CD8-positive, alpha-beta memory T cell (primary cell): ENCODE results near the gene PRPF40B. TPM values are rescaled to one million over a fixed set of nuclear protein-coding genes. Genes with fewer than 3 reads are reported as not detected.
"Not testable (repeated sequence)": the region's sequence is repeated elsewhere in the genome, so short reads cannot be mapped to it uniquely, and the experiment has no call there.

Source experiments
- CTCF ChIA-PET: fragments of 350-600 bp; sonication (Branson Sonifier 250); formaldehyde crosslinking; loops from one replicate; lab custom pipeline; 2021; ENCODE audit warnings: antibody characterized with exemption; lab: Charles Lee
- POLR2A ChIA-PET: fragments of 350-600 bp; sonication (Branson Sonifier 250); formaldehyde crosslinking; loops from one replicate; lab custom pipeline; 2021; ENCODE audit warnings: antibody characterized with exemption; lab: Charles Lee
- DNase-seq, 5 donors: peaks; one replicate each; pipeline versions ENCODE4 v3.0.0 to v3.0.0-alpha.2; 2020 to 2022; ENCODE audit warnings: mixed read lengths in 1 of 5
- H3K27ac ChIP-seq: one replicate; pipeline ENCODE4 v1.7.0; 2013; ENCODE audit warnings: low read depth, mild to moderate bottlenecking, low read length, moderate library complexity
- H3K27me3 ChIP-seq: 2 replicates; pipeline ENCODE4 v1.7.0; 2013; ENCODE audit warnings: low read length, mild to moderate bottlenecking; ENCODE audit not compliant: insufficient read depth, poor library complexity, severe bottlenecking
- H3K36me3 ChIP-seq: 2 replicates; pipeline ENCODE4 v1.7.0; 2013; ENCODE audit warnings: mild to moderate bottlenecking, low read length, moderate library complexity; ENCODE audit not compliant: insufficient read depth
- H3K4me1 ChIP-seq: 2 replicates; pipeline ENCODE4 v1.7.0; 2013; ENCODE audit warnings: mild to moderate bottlenecking, low read length, moderate library complexity; ENCODE audit not compliant: insufficient read depth
- H3K4me3 ChIP-seq: 2 replicates; pipeline ENCODE4 v1.7.0; 2013; ENCODE audit warnings: mild to moderate bottlenecking, low read length
- H3K9me3 ChIP-seq: 2 replicates; pipeline ENCODE4 v1.7.0; 2013; ENCODE audit warnings: mild to moderate bottlenecking, low read length
- H3K27ac Mint-ChIP-seq, 8 donors: one replicate each; pipeline ENCODE4 v1.8.0; 2020 to 2021; ENCODE audit warnings: mixed read lengths in 8 of 8, mild to moderate bottlenecking in 6 of 8, inconsistent platforms in 3 of 8, moderate library complexity in 3 of 8
- H3K27me3 Mint-ChIP-seq, 2 donors: one replicate each; pipeline ENCODE4 v1.8.0; 2020 to 2021; ENCODE audit warnings: mixed read lengths in 2 of 2, mild to moderate bottlenecking in 1 of 2, moderate library complexity in 1 of 2
- H3K36me3 Mint-ChIP-seq, 3 donors: one replicate each; pipeline ENCODE4 v1.8.0; 2020 to 2021; ENCODE audit warnings: mixed read lengths in 3 of 3, inconsistent platforms in 1 of 3, mild to moderate bottlenecking in 1 of 3
- H3K4me1 Mint-ChIP-seq, 3 donors: one replicate each; pipeline ENCODE4 v1.8.0; 2020 to 2021; ENCODE audit warnings: mixed read lengths in 3 of 3, inconsistent platforms in 1 of 3, mild to moderate bottlenecking in 1 of 3
- H3K4me3 Mint-ChIP-seq, 7 donors: one replicate each; pipeline ENCODE4 v1.8.0; 2020 to 2021; ENCODE audit warnings: mixed read lengths in 7 of 7, mild to moderate bottlenecking in 6 of 7, moderate library complexity in 4 of 7, inconsistent platforms in 2 of 7
- H3K9me3 Mint-ChIP-seq, 5 donors: one replicate each; pipeline ENCODE4 v1.8.0; 2020 to 2022; ENCODE audit warnings: mixed read lengths in 5 of 5, mild to moderate bottlenecking in 3 of 5, moderate library complexity in 2 of 5, inconsistent platforms in 1 of 5
- polyA plus RNA-seq: library from polyadenylated mRNA; unstranded; fragments of 300-500 nt; fragmentation: Illumina TruSeq; gene quantifications from one replicate; pipeline ENCODE4 v1.2.3, GENCODE V29; 2021
- total RNA-seq, 2 experiments: library from RNA; stranded (reverse); gene quantifications; one replicate each; pipeline ENCODE4 v1.2.3, GENCODE V29; 2021

PRPF40B gene
- total and polyA plus RNA-seq, 3 experiments from 2014 or later: 2.0 to 9.9 (median 9.0) TPM

GRCh38 chr12:49599961-49600360 is 23.4 kb upstream of the PRPF40B start:
- ChIA-PET POLR2A (no interaction called here), CTCF (interaction anchor here (0.9 kb wide), 1 partner anchor 20 kb away, joined by 4 read pairs; no protein-coding TSS in a partner anchor)
- Histone ChIP-seq H3K27me3 (no peaks in the 10 kb centered on the region), H3K27ac (no peak overlapping the region), H3K36me3 (no peaks in the 10 kb centered on the region), H3K4me3 (no peak overlapping the region), H3K9me3 (no peaks in the 10 kb centered on the region), H3K4me1 (no peaks in the 10 kb centered on the region)
- Mint-ChIP-seq H3K27me3 (no peaks in the 10 kb centered on the region), H3K36me3 (no peaks in the 10 kb centered on the region), H3K4me1 (no peaks in the 10 kb centered on the region), H3K27ac (no peak overlapping the region), H3K4me3 (no peak overlapping the region), H3K9me3 (no peaks in the 10 kb centered on the region)
- DNase-seq: no peak

GRCh38 chr12:49603721-49604120 is 19.6 kb upstream of the PRPF40B start:
- Histone ChIP-seq H3K9me3 (no peaks in the 10 kb centered on the region), H3K4me1 (no peaks in the 10 kb centered on the region), H3K27ac (no peak overlapping the region), H3K36me3 (no peaks in the 10 kb centered on the region), H3K27me3 (no peaks in the 10 kb centered on the region), H3K4me3 (no peak overlapping the region)
- H3K9me3 Mint-ChIP-seq: no peaks in the 10 kb centered on the region
- no peak overlapping the region for H3K27ac Mint-ChIP-seq
- CTCF ChIA-PET: interaction anchor here (1.1 kb wide), 1 partner anchor 50 kb away, joined by 3 read pairs; no protein-coding TSS in a partner anchor
- peaks cover 0 to 7% of the 10 kb centered on the region in 2 donors for H3K27me3 Mint-ChIP-seq
- no peak for DNase-seq
- POLR2A ChIA-PET: interaction anchor here (0.5 kb wide), 1 partner anchor 66 kb away, joined by 4 read pairs; no protein-coding TSS in a partner anchor
- no peaks in the 10 kb centered on the region for H3K36me3 Mint-ChIP-seq
- no peak overlapping the region for H3K4me3 Mint-ChIP-seq
- no peaks in the 10 kb centered on the region for H3K4me1 Mint-ChIP-seq

- no peaks in the 10 kb centered on the region for H3K36me3 ChIP-seq
- H3K4me1 Mint-ChIP-seq: no peaks in the 10 kb centered on the region
- no peak for DNase-seq
- ChIA-PET CTCF (interaction anchor here (1.2 kb wide), 1 partner anchor 19 kb away, joined by 3 read pairs; no protein-coding TSS in a partner anchor), POLR2A (no interaction called here)
- no peaks in the 10 kb centered on the region for H3K27me3 ChIP-seq
- no peaks in the 10 kb centered on the region for H3K9me3 ChIP-seq
- H3K9me3 Mint-ChIP-seq: peaks cover 0 to 6% (median under 1%) of the 10 kb centered on the region in 5 donors
- no peak overlapping the region for H3K27ac Mint-ChIP-seq
- H3K27ac ChIP-seq: no peak overlapping the region
- peaks cover 0 to 2% (median 0%) of the 10 kb centered on the region in 3 donors for H3K36me3 Mint-ChIP-seq
- peaks cover 0 to 15% of the 10 kb centered on the region in 2 donors for H3K27me3 Mint-ChIP-seq
- no peaks in the 10 kb centered on the region for H3K4me1 ChIP-seq
- no peak overlapping the region for H3K4me3 Mint-ChIP-seq
- no peak overlapping the region for H3K4me3 ChIP-seq
These were observed 18.5 kb upstream of the PRPF40B start for GRCh38 chr12:49604856-49605255.

GRCh38 chr12:49605539-49605938 is 17.8 kb upstream of the PRPF40B start, which contains the start of gene FAM186B:
Gene FAM186B, minus strand, starts transcription at chr12:49605639. Its CDS starts 162 bp downstream, at chr12:49605477.
- H3K27me3 Mint-ChIP-seq: peaks cover 5 to 19% of the 10 kb centered on the region in 2 donors
- CTCF ChIA-PET: interaction anchor here (1.2 kb wide), 1 partner anchor 19 kb away, joined by 3 read pairs; no protein-coding TSS in a partner anchor
- POLR2A ChIA-PET, H3K9me3 ChIP-seq, H3K27ac ChIP-seq, H3K4me3 Mint-ChIP-seq, H3K36me3 ChIP-seq, H3K36me3 Mint-ChIP-seq, H3K4me3 ChIP-seq, H3K4me1 ChIP-seq, H3K27me3 ChIP-seq, DNase-seq, H3K4me1 Mint-ChIP-seq: not testable (repeated sequence)
- H3K27ac Mint-ChIP-seq: peak within 1 kb of the TSS in 1 of 8 donors; percentile 33
- peaks cover 3 to 11% (median 7%) of the 10 kb centered on the region in 5 donors for H3K9me3 Mint-ChIP-seq

DNA sequence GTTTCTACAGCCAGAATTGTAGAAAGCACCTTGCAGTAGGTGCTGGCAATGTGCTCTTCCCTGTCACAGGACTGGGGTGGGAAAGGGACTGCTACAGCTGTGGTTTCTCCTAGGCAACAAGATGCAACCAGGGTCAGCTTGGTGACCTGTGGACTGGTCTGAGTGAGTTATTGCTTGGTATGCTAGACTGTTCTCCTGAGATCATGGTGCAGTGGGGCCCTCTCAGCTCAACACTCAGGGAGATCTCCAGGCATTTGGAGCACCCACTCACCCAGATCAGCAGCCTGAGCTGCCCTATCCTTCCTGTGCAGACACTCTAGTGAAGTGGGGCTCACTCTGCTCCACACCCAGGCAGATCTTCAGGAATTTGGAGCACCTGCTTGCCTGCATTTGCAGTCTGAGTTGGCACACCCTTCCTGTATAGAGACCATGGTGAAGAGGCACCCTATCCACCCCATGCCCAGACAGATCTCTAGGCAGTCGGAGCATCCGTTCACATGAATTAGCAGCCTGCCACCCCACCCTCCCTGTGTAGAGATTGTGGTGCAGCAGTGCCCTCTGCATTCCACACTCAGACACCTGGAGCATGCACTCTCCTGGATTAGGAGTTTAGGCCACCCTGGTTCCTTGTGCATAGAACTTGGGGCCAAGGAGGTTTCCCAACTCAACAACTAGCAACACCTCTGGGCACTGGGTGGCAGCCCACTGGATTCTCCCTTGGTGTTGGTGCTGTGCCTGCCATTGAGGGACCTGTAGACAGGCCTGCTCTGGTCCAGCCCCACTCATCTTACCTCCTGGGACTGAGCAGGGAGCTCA is 14.1 kb upstream of the PRPF40B start:
- H3K9me3 Mint-ChIP-seq: peaks cover 3 to 11% (median 7%) of the 10 kb centered on the region in 5 donors
- Histone ChIP-seq H3K4me1 (no peaks in the 10 kb centered on the region), H3K4me3 (no peak overlapping the region), H3K27me3 (no peaks in the 10 kb centered on the region), H3K36me3 (no peaks in the 10 kb centered on the region), H3K27ac (no peak overlapping the region), H3K9me3 (no peaks in the 10 kb centered on the region)
- H3K4me1 Mint-ChIP-seq: no peaks in the 10 kb centered on the region
- no peak overlapping the region for H3K4me3 Mint-ChIP-seq
- H3K27ac Mint-ChIP-seq: peak overlapping the region in 1 of 8 donors; percentile 51
- no peak for DNase-seq
- H3K36me3 Mint-ChIP-seq: peaks cover 0 to 13% (median 0%) of the 10 kb centered on the region in 3 donors
- H3K27me3 Mint-ChIP-seq: peaks cover 11 to 31% of the 10 kb centered on the region in 2 donors
- ChIA-PET CTCF (interaction anchor here (1.9 kb wide), 1 partner anchor 13 kb away, joined by 8 read pairs; the partner anchor contains the start of gene PRPF40B), POLR2A (no interaction called here)

DNA sequence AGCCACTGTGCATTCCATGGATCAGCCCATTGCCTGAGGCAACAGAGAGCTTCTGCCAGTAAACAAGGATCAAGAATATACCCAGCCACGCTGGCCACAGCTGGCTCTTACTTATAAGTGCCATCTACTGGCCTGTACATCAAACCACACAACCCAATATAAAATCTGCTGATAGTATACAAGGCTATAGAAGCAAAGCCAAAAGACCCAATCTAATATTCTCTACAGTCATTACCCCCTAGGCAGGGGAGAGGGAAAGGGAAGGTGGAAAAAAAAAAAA is 13.5 kb upstream of the PRPF40B start:
- CTCF ChIA-PET: no interaction called here
- no peak overlapping the region for H3K27ac Mint-ChIP-seq
- H3K9me3 Mint-ChIP-seq: peaks cover 3 to 11% (median 7%) of the 10 kb centered on the region in 5 donors
- POLR2A ChIA-PET: no interaction called here
- no peak overlapping the region for H3K4me3 ChIP-seq
- no peaks in the 10 kb centered on the region for H3K4me1 Mint-ChIP-seq
- no peaks in the 10 kb centered on the region for H3K4me1 ChIP-seq
- peaks cover 15 to 34% of the 10 kb centered on the region in 2 donors for H3K27me3 Mint-ChIP-seq
- H3K36me3 Mint-ChIP-seq: peaks cover 0 to 13% (median 0%) of the 10 kb centered on the region in 3 donors
- H3K27me3 ChIP-seq: no peaks in the 10 kb centered on the region
- H3K9me3 ChIP-seq: no peaks in the 10 kb centered on the region
- H3K27ac ChIP-seq: no peak overlapping the region
- no peak for DNase-seq
- no peaks in the 10 kb centered on the region for H3K36me3 ChIP-seq
- no peak overlapping the region for H3K4me3 Mint-ChIP-seq

- DNase-seq, CTCF ChIA-PET, H3K27ac ChIP-seq, H3K4me3 Mint-ChIP-seq, H3K36me3 ChIP-seq, H3K4me1 ChIP-seq, H3K27me3 ChIP-seq, H3K4me1 Mint-ChIP-seq, H3K4me3 ChIP-seq, POLR2A ChIA-PET, H3K9me3 ChIP-seq, H3K27ac Mint-ChIP-seq: not testable (repeated sequence)
- Mint-ChIP-seq H3K36me3 (peaks cover 0 to 13% (median 0%) of the 10 kb centered on the region in 3 donors), H3K9me3 (peaks cover 3 to 11% (median 9%) of the 10 kb centered on the region in 5 donors), H3K27me3 (peaks cover 15 to 34% of the 10 kb centered on the region in 2 donors)
These were observed 12.6 kb upstream of the PRPF40B start for GRCh38 chr12:49610785-49611184.

DNA sequence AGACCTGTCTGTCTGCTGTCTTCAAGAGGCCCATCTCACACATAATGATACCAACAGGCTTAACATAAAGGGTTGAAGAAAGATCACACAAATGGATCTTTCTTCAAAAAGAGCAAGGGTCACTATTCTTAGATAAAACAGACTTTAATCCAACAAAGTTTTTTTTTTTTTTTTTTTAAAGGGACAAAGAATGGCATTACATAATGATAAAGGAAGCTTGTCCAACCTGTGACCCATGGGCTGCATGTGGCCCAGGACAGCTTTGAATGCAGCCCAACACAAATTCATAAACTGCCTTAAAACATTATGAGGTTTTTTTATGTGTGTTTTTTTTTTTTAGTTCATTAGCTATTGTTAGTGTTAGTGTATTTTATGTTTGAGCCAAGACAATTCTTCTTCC is 11.2 kb upstream of the PRPF40B start:
- CTCF ChIA-PET: no interaction called here
- Mint-ChIP-seq H3K27me3 (peaks cover 23 to 33% of the 10 kb centered on the region in 2 donors), H3K27ac (no peak overlapping the region), H3K9me3 (peaks cover 3 to 11% (median 9%) of the 10 kb centered on the region in 5 donors), H3K4me1 (peaks cover 0 to 4% (median 3%) of the 10 kb centered on the region in 3 donors), H3K36me3 (peaks cover 0 to 13% (median 0%) of the 10 kb centered on the region in 3 donors), H3K4me3 (no peak overlapping the region)
- Histone ChIP-seq H3K9me3 (no peaks in the 10 kb centered on the region), H3K4me3 (no peak overlapping the region), H3K4me1 (no peaks in the 10 kb centered on the region), H3K27ac (no peak overlapping the region), H3K27me3 (no peaks in the 10 kb centered on the region), H3K36me3 (no peaks in the 10 kb centered on the region)
- POLR2A ChIA-PET: no interaction called here
- DNase-seq: no peak
